Caki2 (cell line): Measurements from ENCODE around the gene GABBR2. TPM values are rescaled to one million over a fixed set of nuclear protein-coding genes. Genes with fewer than 3 reads are reported as not detected.

Experiments
- DNase-seq: peaks from one replicate; pipeline ENCODE4 v3.0.0-alpha.2; 2015; ENCODE audit warnings: low read depth
- in situ Hi-C: cut with HindIII; loops from 2 replicates; pipeline ENCODE4 v1.10.0; 2016; ENCODE audit warnings: low sequenced_read_pairs, low pct_unique_long_range_greater_than_20kb, mixed read lengths
- total RNA-seq: library from RNA; depleted of rRNA; stranded (reverse); fragments of >200 nt; shearing (Covaris generic); gene quantifications from 2 replicates; pipeline ENCODE4 v1.2.3, GENCODE V29; 2014; ENCODE audit warnings: low replicate concordance; rRNA removed

Gene GABBR2
- total RNA-seq: 0.09 and 0.61 TPM in 2 replicates

DNA sequence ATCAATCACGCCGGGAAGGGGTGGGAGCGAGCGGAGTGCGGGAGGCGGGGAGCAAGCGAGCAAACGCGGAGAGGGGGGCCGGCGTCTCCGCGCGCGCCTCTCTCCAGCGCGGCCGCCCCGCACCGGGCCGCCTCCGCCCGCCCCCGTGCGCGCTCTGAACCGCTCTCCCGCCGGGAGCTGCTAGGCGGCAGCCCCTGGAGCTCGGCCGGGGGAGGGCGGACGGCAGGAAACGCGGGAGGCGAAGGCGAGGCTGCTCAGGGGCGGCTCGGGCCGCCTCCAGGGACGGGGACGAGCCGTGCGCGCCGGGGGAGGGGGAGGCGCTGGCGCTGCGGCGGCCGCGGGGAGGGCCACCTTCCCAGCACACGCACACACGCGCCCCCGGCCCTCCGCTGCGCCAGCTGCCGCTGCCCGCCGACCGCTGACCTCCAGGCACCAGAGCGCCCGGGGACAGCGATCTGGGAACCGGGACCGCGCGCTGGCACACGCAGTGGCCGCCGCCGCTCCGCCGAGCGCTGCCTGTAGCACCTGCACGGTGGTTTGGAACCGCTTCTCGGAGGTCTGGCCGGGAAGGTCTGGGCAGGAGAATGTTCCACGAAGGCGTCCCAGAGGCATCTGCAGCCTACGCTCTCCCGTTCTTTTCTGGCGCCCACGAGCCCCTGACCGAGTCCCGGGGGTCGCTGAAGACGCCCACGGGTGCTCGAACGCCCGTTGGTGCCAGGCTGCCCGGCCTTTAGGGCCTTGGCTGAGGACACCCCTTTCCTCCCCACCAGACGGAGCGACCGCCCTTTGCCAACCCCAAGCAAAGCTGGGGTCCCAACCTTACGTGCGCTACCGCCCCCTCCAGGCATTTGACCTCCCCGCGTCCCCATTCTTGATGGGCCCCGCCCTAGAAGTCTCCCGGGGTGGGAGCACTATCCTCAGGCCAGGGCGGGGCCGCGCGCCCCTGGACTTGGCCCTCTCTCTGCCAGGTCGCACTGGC lies at the start of gene GABBR2:
Gene GABBR2 (minus strand): TSS at position 3 of the 979 bp plus-strand sequence. CDS start 198 bp downstream, outside the sequence.
- in situ Hi-C loops: no loop called here
- no peak for DNase-seq

DNA sequence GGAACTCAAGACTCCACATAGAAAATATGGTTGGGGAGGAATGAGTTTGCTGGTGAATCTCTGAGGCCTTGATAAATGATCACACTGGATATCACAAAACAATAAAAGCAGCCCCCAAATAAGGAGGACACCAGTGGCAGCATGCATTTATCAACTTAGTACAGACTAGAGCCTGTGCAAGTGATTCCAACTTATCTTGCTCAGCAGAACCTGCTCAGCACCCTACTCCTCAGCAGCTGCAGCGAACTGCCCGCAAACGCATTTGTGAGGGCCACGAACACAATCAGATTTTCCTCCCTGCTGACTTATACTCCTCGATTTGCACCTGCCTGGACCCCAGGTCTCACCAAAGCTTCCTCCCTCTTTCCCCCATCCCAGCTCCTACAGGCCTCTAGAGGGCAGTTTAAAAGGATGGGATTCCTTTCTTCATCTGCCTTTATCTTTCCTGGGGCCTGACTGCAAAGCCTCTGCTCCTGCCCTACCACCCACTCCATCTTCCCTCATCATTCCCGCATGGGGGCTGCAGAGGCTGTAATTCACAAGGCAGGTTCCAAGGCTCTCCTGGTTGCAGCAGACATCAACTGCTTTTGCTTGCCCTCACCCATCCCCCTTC lies 46.4 kb upstream of the GABBR2 start:
- in situ Hi-C loops: no loop called here
- no peak for DNase-seq

DNA sequence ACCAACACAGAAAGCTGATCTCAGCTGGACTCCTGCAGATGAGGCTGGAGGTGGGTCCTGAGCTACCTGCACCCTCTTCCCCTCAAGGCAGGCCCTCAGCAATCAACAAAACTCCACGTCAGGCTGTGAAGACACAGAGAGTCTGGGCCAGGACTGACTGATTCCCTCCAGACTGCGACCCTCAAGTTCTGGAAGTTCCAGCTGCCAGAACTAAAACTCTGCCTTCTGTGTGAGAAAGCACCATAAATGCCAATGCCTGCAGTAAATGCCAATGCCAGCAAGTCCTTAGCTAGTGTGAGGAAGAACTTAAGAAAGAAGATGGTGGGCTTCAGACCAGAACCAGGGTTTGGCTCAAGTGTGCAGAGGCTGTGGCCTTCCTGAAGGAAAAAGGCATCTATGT lies 42.5 kb upstream of the GABBR2 start:
- in situ Hi-C loops: no loop called here

DNA sequence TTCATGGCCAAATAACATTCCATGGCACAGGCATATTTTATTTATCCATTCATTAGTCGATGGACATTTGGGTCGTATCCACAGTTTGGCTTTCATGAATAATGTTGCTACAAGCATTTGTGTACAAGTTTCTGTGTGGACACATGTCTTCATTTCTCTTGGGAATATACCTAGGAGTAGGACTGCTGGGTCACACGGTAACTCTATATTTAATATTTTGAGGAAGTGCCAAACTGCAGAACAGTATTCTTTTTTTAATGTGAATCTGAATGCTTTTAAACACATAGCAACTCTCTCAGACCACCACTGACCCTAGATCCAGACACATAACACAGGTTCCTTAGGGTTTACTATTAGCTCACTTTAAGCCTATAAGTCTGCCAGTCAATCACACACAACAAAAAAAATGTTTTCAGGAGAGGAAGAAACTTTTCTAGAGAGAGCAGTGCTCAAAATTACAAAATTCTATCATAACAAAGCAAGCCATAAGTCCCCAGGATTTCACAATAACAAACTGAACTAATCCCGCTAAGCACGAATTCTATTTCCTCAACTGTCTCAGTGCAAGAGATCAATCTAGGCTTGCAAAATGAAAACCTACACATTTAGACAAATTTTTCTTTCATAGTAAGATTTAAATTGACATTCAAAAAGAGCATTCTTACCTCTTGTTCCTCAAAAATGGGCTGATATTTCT lies 41.8 kb upstream of the GABBR2 start:
- DNase-seq: no peak
- in situ Hi-C loops: no loop called here

More for the DNA sequence above, 42.5 kb upstream of the GABBR2 start:
- DNase-seq: no peak

DNA sequence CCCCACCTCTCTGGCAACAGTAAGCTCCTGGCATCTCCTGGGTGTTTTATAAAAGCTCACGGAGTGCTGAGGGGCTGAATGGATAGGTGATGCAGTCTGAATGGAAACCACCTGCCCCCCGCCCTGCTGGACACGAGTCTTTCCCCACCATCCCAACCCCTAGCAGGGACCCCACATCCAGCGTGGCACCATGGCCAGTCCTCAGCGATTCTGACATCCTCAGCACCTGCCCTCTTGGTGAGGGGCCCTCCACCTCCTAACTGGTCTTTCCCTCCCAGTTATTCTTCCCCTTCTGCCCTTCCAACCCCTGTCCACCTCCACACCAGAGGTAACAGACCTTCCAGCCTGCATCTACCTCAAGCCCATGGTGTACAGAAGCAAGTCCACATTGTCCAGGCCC lies 38.7 kb upstream of the GABBR2 start:
- in situ Hi-C loops: no loop called here
- DNase-seq: no peak

DNA sequence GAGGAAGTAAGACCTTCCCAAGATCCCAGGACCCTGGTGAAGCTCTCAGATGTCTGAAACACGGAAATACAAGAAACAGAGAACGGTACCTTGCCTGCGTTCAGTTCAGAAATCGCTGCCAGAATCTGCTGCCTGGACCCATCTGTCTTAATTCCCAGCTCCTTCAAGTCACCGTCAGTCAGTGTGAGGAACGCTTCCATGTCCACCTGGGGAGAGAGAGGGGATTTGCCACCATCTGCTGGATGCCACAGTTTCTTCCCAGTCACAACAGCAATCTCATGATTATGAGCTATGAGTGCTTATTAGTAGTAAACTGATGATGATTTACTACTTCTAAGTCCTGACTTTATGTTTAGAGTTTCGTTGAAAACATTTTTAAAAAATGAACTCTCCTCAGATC lies 36.7 kb upstream of the GABBR2 start:
- no peak for DNase-seq

DNA sequence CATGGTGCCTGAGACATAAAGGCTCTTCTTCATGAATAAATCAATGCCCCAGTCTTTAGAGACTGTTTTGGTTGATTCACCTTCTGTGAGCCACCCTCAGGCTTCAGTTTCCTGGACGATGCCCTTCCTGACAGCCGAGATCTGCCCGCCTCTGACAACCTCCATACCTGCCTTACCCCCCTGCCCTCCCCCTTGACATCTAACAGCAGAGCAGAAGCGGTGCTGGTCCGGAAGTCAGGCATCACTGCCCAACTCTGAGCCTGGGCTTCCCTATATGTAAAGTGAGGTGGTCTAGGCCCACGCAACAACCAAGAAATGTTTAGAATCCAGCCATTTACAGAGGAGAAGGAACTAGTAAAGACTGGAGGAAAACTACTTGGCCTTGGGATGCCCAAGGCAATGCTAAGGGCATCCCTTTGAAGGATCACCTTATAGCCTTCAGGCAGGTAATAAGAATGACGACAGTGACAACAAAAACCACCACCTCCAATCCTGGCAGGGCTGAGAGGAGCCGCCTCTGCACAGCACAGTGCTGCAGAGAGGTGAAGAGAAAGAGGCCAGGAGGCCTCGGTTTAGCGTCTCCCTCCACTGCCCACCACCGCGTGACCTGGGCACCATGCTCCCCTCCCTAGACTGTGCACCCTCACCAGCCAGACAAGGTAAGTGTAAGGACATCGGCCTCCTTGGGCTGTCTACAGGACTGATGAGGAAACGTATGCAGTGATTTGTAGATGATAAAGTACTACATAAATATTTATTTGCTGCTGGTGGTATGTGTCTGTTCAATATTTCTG lies 35.3 kb upstream of the GABBR2 start:
- in situ Hi-C loops: no loop called here
- DNase-seq: no peak

More for the DNA sequence above, 36.7 kb upstream of the GABBR2 start:
- in situ Hi-C loops: no loop called here

DNA sequence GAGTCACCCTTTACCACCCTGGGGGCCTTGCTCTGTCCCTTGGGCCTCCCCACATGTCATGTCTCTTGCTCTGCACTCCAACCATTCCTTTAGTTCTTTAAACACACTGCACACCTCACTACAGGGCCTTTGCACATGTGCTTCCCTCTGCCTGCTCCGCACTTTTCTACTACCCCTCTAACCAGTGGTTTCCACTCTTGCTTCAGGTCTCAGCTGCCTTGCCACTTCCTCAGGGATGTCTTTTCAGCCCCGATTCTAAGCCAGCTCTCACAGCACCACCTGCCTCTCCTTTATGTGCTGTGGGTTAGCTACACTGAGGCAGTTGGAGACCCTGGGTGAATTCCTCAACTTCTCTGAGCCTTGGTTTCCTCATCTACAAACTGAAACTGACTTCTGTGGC lies 34.6 kb upstream of the GABBR2 start:
- in situ Hi-C loops: no loop called here

DNA sequence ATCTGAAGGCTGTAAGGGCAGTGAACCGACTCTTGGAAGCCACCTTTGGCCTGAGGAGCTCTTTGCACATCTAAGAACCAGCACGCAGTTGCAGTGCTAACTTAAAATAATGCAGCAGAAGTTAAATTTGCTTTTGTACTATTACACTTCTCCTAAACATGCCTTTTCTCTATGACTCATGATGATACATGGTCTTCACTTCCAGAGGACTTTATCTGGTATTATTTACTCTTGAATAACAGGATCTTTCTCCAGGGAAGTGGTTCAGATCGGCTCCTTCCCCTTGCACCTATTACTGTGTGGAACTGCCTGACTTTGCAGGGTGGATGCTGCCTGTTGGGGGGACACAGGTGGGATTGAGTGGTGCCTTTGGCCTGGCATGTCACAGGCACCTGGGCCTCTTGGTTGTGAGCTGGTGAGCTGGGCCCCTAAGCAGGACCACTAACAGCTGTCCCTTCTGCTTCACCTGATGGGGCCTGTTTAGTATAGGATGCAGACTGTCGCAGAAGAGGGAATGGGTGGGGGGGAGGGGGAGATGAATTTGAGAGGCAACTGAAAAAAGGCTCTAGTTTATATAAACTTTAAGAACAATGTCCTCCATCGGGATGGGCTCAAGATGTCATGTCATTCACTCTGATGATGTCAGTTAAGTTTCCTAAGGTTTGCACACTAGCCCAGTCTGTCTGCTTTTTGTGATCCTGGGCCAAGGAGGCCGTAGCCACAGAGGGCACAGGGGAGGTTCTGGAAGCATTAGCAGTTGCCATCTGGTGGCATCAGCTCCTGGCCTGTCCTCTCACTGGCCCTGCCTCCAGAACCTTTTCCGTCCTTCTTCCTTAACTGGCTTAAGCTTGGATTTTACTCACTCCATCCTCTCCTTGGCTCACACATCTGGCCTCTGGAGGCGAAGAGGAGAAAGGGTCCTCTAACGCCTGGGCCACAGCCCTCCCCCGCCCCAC lies 33.9 kb upstream of the GABBR2 start:
- DNase-seq: no peak
- in situ Hi-C loops: no loop called here

More for the DNA sequence above, 34.6 kb upstream of the GABBR2 start:
- no peak for DNase-seq

DNA sequence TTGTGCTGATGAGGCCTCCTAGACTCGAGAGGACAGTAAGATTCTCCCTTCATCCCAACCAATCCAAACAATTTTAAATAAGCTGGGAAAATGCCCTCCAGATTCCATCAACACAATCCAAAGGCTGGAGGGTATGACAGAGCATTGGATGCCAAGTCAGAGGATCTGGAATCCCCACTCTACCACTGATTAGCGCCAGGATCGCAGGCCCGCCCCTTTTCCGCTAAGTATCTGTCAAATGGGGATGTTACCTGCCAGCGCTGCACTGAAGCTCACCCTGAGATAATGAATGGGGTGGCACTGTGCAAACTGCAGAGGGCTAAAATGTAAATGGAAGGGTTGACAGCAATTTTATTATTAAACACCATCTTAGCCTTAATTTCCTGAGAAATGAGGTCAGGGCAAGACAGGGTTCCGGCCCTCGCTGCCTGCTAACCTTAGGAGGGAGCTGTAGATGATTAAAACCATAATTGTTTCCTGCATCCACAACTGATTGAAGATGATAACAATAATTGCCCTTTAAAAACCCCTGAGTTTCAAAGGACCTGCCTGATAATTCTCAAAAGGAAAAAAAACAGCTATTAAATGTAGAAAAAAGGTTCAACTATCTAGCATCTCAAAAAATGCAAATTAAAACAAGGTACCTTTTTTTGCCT lies 31.6 kb upstream of the GABBR2 start:
- no peak for DNase-seq
- in situ Hi-C loops: no loop called here

DNA sequence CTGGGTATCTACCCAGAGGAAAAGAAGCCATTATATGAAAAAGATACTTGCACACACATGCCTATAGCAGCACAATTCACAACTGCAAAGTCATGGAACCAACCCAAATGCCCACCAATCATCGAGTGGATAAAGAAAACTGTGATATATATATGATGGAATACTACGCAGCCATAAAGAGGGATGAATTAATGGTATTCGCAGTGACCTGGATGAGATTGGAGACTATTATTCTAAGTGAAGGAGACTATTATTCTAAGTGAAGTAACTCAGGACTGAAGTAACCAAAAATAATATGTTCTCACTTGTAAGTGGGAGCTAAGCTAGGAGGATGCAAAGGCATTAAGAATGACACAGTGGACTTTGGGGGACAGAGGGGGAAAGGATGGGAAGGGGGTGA lies 30.0 kb upstream of the GABBR2 start:
- DNase-seq: no peak

DNA sequence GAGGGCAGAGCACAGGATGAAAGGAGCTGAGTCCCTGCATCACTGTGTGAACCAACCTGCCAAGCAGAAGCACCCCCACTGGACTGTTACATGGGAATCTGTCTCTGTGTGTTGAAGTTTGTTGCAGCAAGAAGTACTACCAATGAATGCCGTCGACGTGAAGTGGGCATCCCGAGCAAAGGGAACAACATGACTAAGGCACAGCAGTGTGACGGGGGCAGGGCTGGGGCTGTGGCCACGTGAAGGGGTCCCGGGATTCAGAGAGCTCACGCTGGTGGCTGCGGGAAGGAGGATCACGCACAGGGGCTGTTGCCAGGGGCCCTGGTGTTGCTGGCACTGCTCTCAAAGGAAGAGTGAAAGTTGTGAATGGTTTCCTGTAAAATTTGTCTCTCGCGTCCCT lies 27.5 kb upstream of the GABBR2 start:
- in situ Hi-C loops: no loop called here
- DNase-seq: no peak

More for the DNA sequence above, 30.0 kb upstream of the GABBR2 start:
- in situ Hi-C loops: no loop called here

DNA sequence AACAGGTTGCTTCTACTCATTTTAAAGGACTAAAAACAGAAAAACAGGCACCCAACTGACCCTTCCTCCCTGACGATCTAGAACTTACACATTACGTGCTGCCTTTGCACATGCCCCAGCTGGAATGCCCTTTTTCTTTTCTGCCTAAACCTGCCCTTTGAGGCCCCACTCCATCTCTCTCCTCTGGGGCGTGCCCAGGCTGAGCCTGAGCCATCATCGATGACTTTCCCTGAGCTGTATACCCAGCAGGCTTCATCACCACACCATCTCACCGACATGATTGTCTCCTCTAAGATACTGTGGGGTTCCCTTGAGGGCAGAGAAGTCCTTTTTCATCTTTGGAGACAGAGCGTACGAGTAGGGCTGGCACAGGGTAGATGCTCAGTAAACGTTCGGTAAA lies 24.1 kb upstream of the GABBR2 start:
- no peak for DNase-seq
- in situ Hi-C loops: no loop called here

DNA sequence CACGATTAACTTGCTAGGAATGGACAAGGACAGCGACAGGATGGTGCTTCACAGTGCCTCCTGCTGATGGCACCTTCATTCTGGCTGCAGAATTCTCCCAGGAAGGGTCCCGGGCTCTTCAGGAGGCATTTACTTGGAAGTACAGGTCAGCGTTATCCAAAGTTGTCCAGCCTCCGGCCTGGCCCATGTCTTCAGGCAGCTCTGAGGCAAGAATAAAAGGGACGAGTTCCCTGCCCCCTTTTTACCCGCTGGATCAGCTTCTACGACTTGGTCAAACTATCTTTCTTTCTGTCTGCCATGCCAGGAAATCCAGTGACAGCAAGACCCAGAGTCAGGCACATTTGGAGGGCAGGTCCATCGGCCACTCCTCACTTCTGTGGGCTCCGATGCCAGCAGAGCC lies 23.4 kb upstream of the GABBR2 start:
- in situ Hi-C loops: no loop called here
- no peak for DNase-seq

DNA sequence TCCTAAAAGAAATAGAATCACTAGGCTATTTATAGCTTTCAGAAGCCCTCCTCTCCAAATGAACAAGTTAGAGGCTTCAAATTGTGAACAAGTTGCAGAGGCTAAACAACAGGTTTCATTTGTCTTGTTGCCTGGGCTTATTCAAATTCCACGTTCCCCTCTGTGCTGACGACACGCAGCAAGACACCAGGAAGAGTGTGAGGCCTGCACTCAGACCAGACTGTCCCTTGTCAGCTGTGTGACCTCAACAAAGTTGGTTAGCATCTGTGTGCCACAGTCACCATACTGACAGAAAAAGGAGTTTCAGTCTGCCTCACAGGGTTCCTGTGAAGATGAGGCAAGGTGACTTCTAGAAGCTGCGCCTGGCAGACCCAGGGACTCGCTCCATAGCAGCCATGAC lies 22.1 kb upstream of the GABBR2 start:
- in situ Hi-C loops: no loop called here

DNA sequence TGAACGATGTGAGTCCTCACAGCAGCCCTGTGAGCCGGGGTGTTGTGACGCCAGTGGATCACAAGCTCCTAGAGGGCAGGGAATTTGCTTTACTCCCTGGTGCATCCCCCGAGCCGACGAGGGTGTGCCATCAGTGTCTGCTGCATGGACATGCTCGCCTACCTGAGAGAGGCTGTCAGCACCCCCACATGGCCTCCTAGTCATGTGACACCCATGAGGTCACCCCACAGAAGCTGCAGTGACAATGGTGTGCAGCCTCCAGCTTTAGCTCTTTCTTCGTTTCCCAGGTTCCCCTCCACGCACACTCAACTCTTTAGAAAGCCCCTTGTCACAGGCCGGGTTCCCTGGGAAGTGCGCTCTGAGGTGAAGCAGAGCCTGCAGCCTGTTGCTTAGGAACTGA lies 19.8 kb upstream of the GABBR2 start:
- DNase-seq: no peak
- in situ Hi-C loops: no loop called here

More for the DNA sequence above, 22.1 kb upstream of the GABBR2 start:
- DNase-seq: no peak

DNA sequence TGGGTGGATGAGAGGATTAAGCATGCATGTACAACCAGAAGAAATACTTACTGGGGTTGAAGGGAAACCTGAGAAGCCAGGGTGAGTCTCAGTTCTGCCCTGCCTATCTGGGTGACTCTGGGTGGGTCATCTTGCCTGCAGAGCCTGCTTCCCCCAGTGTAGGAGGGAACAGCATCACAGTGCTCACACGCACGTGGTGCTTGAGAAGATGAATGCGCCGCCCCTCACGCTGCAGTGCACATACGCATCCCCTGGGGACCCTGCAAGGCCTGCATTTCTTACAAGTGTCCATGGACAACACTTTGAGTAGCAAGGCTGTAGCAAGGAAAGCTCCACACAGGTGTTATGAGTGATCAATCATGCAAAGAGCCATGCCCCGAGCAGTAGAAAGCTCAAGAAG lies 18.7 kb upstream of the GABBR2 start:
- in situ Hi-C loops: no loop called here
- no peak for DNase-seq
